Sigmoid colon (tissue), 3 donors: ENCODE measurements around the gene SMARCE1.

Experiments used
- CTCF ChIP-seq, 4 experiments: fragments of 450-650 bp in 3 of 4; fragments of 200-600 bp in 1 of 4; IDR thresholded peaks; one replicate each; pipeline ENCODE4 v1.5.1; 2016 to 2019; ENCODE audit warnings: antibody characterized with exemption in 4 of 4, mild to moderate bottlenecking in 3 of 4, moderate library complexity in 2 of 4
- POLR2A ChIP-seq, 2 donors: fragments of 450-650 bp; IDR thresholded peaks; one replicate each; pipeline ENCODE4 v1.6.1; 2016; ENCODE audit warnings: antibody characterized with exemption in 2 of 2, mild to moderate bottlenecking in 2 of 2, moderate library complexity in 2 of 2

DNA sequence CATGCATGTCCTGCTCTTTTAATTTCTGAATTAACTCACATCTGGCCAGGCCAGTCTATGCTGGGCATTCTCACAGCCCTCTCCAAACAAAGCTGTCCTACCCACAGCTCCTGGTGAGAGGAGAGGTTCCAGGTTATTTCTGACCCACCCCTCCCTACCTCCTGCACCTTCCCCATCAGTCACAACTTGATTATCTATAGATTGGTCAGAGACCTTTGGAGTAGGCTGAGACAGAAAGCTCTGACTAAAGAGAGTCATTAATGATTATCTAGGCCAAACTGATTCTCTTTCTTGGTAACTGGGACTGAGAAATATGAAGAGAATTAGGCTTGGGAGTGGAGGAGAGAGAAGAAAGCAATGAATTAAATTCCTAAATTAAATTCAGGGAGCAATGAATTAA lies 18.7 kb upstream of the SMARCE1 start:
- TF ChIP-seq CTCF (IDR thresholded peaks at IDR 0.05) (no peak), POLR2A (IDR thresholded peaks at IDR 0.05) (no peak)
